GM12878 (cell line): Measurements from ENCODE around the gene SSBP3. TPM values are rescaled to one million over a fixed set of nuclear protein-coding genes. Genes with fewer than 3 reads are reported as not detected.

Experiments
- CBX3 ChIP-seq: fragments of 200-600 bp; sonication (generic); IDR thresholded peaks from 2 replicates; pipeline ENCODE4 v1.6.1; 2016; ENCODE audit warnings: low read depth, borderline replicate concordance
- CEBPZ ChIP-seq: fragments of 150-350 bp; IDR thresholded peaks from 2 replicates; pipeline ENCODE4 v1.6.1; 2016; ENCODE audit warnings: low read depth, low read length
- IKZF2 ChIP-seq, 2 experiments: fragments of 450-650 bp; IDR thresholded peaks; 2 replicates each; pipeline ENCODE4 v1.6.1; 2017; ENCODE audit warnings: mild to moderate bottlenecking in 2 of 2, moderate library complexity in 2 of 2
- JUNB ChIP-seq: IDR thresholded peaks from 2 replicates; pipeline ENCODE4 v1.6.1; 2016; ENCODE audit warnings: antibody characterized with exemption, mild to moderate bottlenecking
- MTA2 ChIP-seq: fragments of 450-650 bp; IDR thresholded peaks from 2 replicates; pipeline ENCODE4 v1.6.1; 2016; ENCODE audit warnings: low read depth, mild to moderate bottlenecking, moderate library complexity
- NFYA ChIP-seq: IDR thresholded peaks from 2 replicates; pipeline ENCODE4 v1.6.1; 2011; ENCODE audit warnings: low read depth, mild to moderate bottlenecking, low read length, improper control_type of control experiment, borderline replicate concordance
- PAX8 ChIP-seq: fragments of 450-650 bp; IDR thresholded peaks from 2 replicates; pipeline ENCODE4 v1.6.1; 2017; ENCODE audit warnings: mild to moderate bottlenecking, moderate library complexity
- POU2F2 ChIP-seq: IDR thresholded peaks from 3 replicates; pipeline ENCODE4 v1.6.1; 2011; ENCODE audit warnings: low read depth, mild to moderate bottlenecking, low read length, borderline replicate concordance
- TAF1 ChIP-seq: IDR thresholded peaks from 2 replicates; pipeline ENCODE4 v1.6.1; 2011; ENCODE audit warnings: mild to moderate bottlenecking, low read depth, low read length, borderline replicate concordance
- TBL1XR1 ChIP-seq: IDR thresholded peaks from 2 replicates; pipeline ENCODE4 v1.6.1; 2012; ENCODE audit warnings: low read depth, low read length, improper control_type of control experiment
- ZNF687 ChIP-seq: fragments of 450-650 bp; IDR thresholded peaks from 2 replicates; pipeline ENCODE4 v1.6.1; 2017; ENCODE audit warnings: mild to moderate bottlenecking, moderate library complexity
- polyA plus RNA-seq, 11 experiments: library from polyadenylated mRNA; depleted of rRNA in 4 of 11; unstranded in 6 of 11; stranded (reverse) in 5 of 11; fragments of >200 nt; fragmentation: Nextera tagmentation in 4 of 11; fragmentation: Illumina TruSeq in 1 of 11; extraction: Ambion mirVana in 4 of 11; extraction: Trizol in 1 of 11; gene quantifications; 1 replicate in 1 of 11; 2 replicates in 10 of 11; pipeline versions ENCODE4 v1.2.1 to v1.2.3, GENCODE V29; 2011 to 2016; ENCODE audit warnings: inconsistent platforms in 2 of 11, missing spikeins in 2 of 11, low read depth in 1 of 11
- total RNA-seq, 4 experiments: library from RNA; depleted of rRNA in 3 of 4; stranded (reverse); fragments of >200 nt in 3 of 4; fragmentation: Illumina TruSeq in 1 of 4; extraction: Trizol in 1 of 4; gene quantifications; 2 replicates each; pipeline versions ENCODE4 v1.2.1 to v1.2.3, GENCODE V29; 2013 to 2021
- TF ChIP-seq, protein P1 (sequence below): fragments of 450-650 bp; IDR thresholded peaks from 2 replicates; pipeline ENCODE4 v1.6.1; 2017; ENCODE audit warnings: mild to moderate bottlenecking

The SSBP3 gene
- total and polyA plus RNA-seq, 10 of the 15 experiments (the other 5 are each of a cell fraction or from before 2014, with no cell fraction given) = 4.1 to 51.7 (median 17.1) TPM

DNA sequence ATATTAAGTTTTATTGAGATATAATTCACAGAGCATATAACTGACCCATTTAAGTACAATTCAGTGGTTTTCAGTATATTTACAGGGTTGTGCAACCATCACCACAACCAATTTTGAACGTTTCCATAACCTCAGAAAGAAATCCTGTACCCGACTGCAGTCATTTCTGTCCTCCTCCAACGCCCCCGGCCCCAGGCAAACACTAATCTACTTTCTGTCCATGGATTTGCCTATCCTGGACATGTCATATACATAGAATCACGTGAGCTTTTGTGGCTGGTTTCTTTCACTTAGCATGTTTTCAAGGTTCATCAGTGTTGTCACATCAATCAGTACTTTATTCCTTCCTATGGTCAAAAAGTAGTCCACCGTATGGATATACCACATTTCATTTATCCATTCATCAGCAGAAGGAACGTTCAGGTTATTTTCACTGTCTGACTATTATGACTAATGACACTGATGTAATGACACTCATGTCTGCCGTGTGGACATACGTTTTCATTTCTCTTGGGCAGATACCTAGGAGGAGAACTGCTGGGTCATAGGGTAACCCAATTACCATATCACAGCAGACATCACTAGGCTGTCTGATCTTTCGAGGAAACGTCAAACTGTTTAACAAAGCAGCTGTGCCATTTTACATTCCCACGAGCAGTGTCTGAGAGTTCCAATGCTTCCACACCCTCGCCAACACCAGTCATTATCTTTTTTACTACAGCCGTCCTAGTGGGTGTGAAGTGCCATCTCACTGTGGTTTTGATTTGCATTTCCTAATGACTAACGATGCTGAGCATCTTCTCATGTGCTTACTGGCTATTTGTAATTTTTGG is 175.5 kb downstream of the SSBP3 start (continued):
- TF ChIP-seq JUNB (peak; percentile 17), CEBPZ (no peak), POU2F2 (0 out of 3 replicates have a peak, but pooled peaks have one; percentile 36), TAF1 (no peak), PAX8 (no peak), ZNF687 (no peak), IKZF2 (IDR thresholded peaks at IDR 0.05) (no peak), MTA2 (no peak), CBX3 (no peak), NFYA (no peak), TBL1XR1 (no peak)
- TF ChIP-seq, protein P1, sequence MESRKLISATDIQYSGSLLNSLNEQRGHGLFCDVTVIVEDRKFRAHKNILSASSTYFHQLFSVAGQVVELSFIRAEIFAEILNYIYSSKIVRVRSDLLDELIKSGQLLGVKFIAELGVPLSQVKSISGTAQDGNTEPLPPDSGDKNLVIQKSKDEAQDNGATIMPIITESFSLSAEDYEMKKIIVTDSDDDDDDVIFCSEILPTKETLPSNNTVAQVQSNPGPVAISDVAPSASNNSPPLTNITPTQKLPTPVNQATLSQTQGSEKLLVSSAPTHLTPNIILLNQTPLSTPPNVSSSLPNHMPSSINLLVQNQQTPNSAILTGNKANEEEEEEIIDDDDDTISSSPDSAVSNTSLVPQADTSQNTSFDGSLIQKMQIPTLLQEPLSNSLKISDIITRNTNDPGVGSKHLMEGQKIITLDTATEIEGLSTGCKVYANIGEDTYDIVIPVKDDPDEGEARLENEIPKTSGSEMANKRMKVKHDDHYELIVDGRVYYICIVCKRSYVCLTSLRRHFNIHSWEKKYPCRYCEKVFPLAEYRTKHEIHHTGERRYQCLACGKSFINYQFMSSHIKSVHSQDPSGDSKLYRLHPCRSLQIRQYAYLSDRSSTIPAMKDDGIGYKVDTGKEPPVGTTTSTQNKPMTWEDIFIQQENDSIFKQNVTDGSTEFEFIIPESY = no peak
- TF ChIP-seq, all 136 proteins: peak for 2
